Measurements from ENCODE around the gene NQO2. TPM values are rescaled to one million over a fixed set of nuclear protein-coding genes. Genes with fewer than 3 reads are reported as not detected.

NQO2 gene
- total RNA-seq, 1 experiment from 2014 or later: 82.9 TPM

DNA sequence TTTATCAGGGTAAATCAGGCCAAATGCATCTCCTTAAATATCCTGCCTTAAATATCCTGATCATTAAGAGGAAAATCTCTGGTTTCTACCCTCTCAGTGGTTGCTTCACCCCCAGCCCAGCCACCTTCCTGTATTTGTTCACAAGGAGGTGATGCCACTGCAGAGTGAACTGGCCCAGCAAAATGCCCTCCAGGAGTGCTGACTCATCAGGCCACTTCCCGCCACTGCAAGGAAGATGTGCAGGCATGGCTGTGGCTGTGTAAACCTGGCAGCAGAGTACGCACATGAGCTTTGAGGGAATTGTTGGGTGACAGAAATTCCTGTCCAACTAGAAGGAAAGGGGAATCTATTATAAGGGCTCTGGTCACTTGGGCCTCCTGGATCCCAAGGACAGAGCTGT, 13.8 kb downstream of the NQO2 start:
- Histone ChIP-seq H3K4me3 (replicated peaks in 1 of 2; ENCODE audit: low read depth in 1 of 2, low read length in 2 of 2) (no peak overlapping the region), H3K79me2 (ENCODE audit: insufficient read depth, low read length) (no peaks in the 10 kb centered on the region), H3K4me2 (ENCODE audit: low read length) (no peak overlapping the region), H3K9me2 (ENCODE audit: insufficient read depth) (no peaks in the 10 kb centered on the region), H3K4me1 (ENCODE audit: control insufficient read depth in 1 of 2, insufficient read depth in 2 of 2, low read length in 2 of 2) (peaks cover 0 to 6% of the 10 kb centered on the region in 2 experiments; a peak in 1 of 4 replicates), H3K36me3 (ENCODE audit: control insufficient read depth in 1 of 2, insufficient read depth in 2 of 2, low read length in 2 of 2) (peaks cover 27 to 67% of the 10 kb centered on the region in 2 experiments; a peak in 3 of 4 replicates), H3K27ac (ENCODE audit: low read depth, low read length) (peak overlapping the region; percentile 7; the same call in 1 of the 2 replicates), H3K9ac (ENCODE audit: low read length) (no peak overlapping the region), H2AFZ (ENCODE audit: low read depth, low read length, poor library complexity, severe bottlenecking) (no peak overlapping the region), H4K20me1 (ENCODE audit: insufficient read depth) (no peaks in the 10 kb centered on the region), H3K9me3 (ENCODE audit: control insufficient read depth in 1 of 2, insufficient read depth in 1 of 2, low read depth in 1 of 2, low read length in 2 of 2) (no peaks in the 10 kb centered on the region), H3K27me3 (ENCODE audit: insufficient read depth, low read length) (no peaks in the 10 kb centered on the region)
- TF ChIP-seq, protein P1, sequence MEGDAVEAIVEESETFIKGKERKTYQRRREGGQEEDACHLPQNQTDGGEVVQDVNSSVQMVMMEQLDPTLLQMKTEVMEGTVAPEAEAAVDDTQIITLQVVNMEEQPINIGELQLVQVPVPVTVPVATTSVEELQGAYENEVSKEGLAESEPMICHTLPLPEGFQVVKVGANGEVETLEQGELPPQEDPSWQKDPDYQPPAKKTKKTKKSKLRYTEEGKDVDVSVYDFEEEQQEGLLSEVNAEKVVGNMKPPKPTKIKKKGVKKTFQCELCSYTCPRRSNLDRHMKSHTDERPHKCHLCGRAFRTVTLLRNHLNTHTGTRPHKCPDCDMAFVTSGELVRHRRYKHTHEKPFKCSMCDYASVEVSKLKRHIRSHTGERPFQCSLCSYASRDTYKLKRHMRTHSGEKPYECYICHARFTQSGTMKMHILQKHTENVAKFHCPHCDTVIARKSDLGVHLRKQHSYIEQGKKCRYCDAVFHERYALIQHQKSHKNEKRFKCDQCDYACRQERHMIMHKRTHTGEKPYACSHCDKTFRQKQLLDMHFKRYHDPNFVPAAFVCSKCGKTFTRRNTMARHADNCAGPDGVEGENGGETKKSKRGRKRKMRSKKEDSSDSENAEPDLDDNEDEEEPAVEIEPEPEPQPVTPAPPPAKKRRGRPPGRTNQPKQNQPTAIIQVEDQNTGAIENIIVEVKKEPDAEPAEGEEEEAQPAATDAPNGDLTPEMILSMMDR (IDR thresholded peaks at IDR 0.05 in 2 of 3, conservative IDR thresholded peaks at IDR 0.05 in 1 of 3; ENCODE audit: borderline replicate concordance in 1 of 3, insufficient read depth in 1 of 3, low read depth in 2 of 3, low read length in 2 of 3): no peak
- TF ChIP-seq SP1 (IDR thresholded peaks at IDR 0.05; ENCODE audit: low read depth): peak; percentile 13; the same call in 1 of the 2 replicates
- TF ChIP-seq, protein P2, sequence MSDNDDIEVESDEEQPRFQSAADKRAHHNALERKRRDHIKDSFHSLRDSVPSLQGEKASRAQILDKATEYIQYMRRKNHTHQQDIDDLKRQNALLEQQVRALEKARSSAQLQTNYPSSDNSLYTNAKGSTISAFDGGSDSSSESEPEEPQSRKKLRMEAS (IDR thresholded peaks at IDR 0.05): peak; percentile 41; the same call in 1 of the 2 replicates
- RAD21 ChIA-PET (ENCODE audit: low non-redundant PET in 1 of 2, low total read pairs in 2 of 2, uncharacterized antibody in 2 of 2, unreplicated experiment in 2 of 2): no interaction called here
- intact Hi-C loops (cut with micrococcal nuclease): no loop called here
- CTCF ChIA-PET: interaction anchor here (1.6 kb wide), 1 partner anchor 12 kb away, joined by 5 read pairs; no protein-coding TSS in a partner anchor
- ATAC-seq (peak; percentile 64), DNase-seq (ENCODE audit: low read depth, low spot score) (no peak)
- BruUV-seq (replicated peaks): no TSS peak
- POLR2A ChIA-PET: no interaction called here

DNA sequence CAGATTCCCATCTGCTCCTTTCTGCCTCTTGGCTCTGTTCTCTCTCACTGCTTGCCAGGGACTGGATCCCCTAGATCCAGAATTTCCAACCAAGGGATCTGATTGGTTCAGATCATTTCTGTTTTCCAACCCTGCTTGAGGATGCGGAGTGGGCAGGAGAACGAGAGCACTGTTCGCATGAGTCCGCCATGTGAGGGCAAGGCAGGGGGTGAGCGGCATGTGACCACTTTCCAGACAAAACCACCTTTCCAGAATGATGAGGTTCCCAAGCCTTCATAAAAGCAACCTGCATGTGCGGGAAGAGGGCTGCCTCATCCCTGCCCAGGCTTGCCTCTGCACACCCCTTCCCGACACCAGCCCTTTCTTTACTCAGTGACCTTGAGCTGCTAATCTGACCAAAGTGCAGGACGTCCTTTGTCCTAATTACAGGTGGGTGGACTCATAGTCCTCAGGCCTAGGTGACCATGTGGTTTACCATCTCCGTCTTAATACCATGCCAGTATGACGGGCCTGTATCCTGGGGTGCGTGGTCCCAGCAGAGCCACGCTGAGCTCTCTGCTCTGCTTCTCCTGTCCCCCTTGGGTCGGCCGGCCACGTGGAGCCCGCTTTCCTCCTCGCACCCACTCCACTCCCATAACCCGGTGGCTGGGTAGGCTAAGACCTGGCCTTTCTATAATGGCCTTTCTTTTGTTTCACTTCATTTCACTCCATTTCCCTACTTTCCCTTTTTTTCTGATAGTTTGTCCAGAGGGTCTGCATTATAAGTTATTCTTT, 14.4 kb downstream of the NQO2 start:
- Histone ChIP-seq H3K4me2 (ENCODE audit: low read length) (no peak overlapping the region), H4K20me1 (ENCODE audit: insufficient read depth) (no peaks in the 10 kb centered on the region), H3K79me2 (ENCODE audit: insufficient read depth, low read length) (no peaks in the 10 kb centered on the region), H3K9ac (ENCODE audit: low read length) (no peak overlapping the region), H3K4me1 (ENCODE audit: control insufficient read depth in 1 of 2, insufficient read depth in 2 of 2, low read length in 2 of 2) (peaks cover 0 to 6% of the 10 kb centered on the region in 2 experiments; a peak in 1 of 4 replicates), H3K27me3 (ENCODE audit: insufficient read depth, low read length) (no peaks in the 10 kb centered on the region), H3K36me3 (ENCODE audit: control insufficient read depth in 1 of 2, insufficient read depth in 2 of 2, low read length in 2 of 2) (peaks cover 27 to 69% of the 10 kb centered on the region in 2 experiments; a peak in 3 of 4 replicates), H3K9me2 (ENCODE audit: insufficient read depth) (no peaks in the 10 kb centered on the region), H2AFZ (ENCODE audit: low read depth, low read length, poor library complexity, severe bottlenecking) (no peak overlapping the region), H3K4me3 (replicated peaks in 1 of 2; ENCODE audit: low read depth in 1 of 2, low read length in 2 of 2) (no peak overlapping the region), H3K27ac (ENCODE audit: low read depth, low read length) (no peak overlapping the region), H3K9me3 (ENCODE audit: control insufficient read depth in 1 of 2, insufficient read depth in 1 of 2, low read depth in 1 of 2, low read length in 2 of 2) (no peaks in the 10 kb centered on the region)
- TF ChIP-seq RAD21 (IDR thresholded peaks at IDR 0.05; ENCODE audit: low read depth) (no peak), ELF1 (IDR thresholded peaks at IDR 0.05; ENCODE audit: borderline replicate concordance, low read depth) (no peak), JUND (IDR thresholded peaks at IDR 0.05) (no peak), YY1 (IDR thresholded peaks at IDR 0.05; ENCODE audit: extremely low read depth, insufficient replicate concordance, low read depth, low read length) (no peak)
- DNase-seq (ENCODE audit: low read depth, low spot score) (no peak), ATAC-seq (no peak)
- intact Hi-C loops (cut with micrococcal nuclease): no loop called here
- RAD21 ChIA-PET (ENCODE audit: low non-redundant PET in 1 of 2, low total read pairs in 2 of 2, uncharacterized antibody in 2 of 2, unreplicated experiment in 2 of 2): no interaction called here
- POLR2A ChIA-PET: no interaction called here
- BruUV-seq (replicated peaks): no TSS peak
- CTCF ChIA-PET: interaction anchor here (1.6 kb wide), 1 partner anchor 12 kb away, joined by 5 read pairs; no protein-coding TSS in a partner anchor
